HepG2 (cell line): ENCODE measurements around the gene ADCY9. TPM values are rescaled to one million over a fixed set of nuclear protein-coding genes. Genes with fewer than 3 reads are reported as not detected.

Experiments
- ATAC-seq: fragments of 200-7000 bp; cut with Tn5 transposase; 3 replicates; pipeline ENCODE4 v1.9.1; 2020; ENCODE audit warnings: mild to moderate bottlenecking, moderate library complexity
- BruUV-seq: library from RNA; stranded (reverse); fragments of 400-500 nt; replicated peaks from 2 replicates; lab custom pipeline; 2021; lab: Mats Ljungman, UMichigan
- CTCF ChIA-PET: fragments of 300-600 bp; formaldehyde crosslinking; extraction: SDS; loops from one replicate; lab custom pipeline; 2021; ENCODE audit warnings: low total read pairs, inconsistent platforms, low intra/inter-chr PET ratio; lab: Yijun Ruan, JAX
- POLR2A ChIA-PET: fragments of 350-600 bp; sonication (Branson Sonifier 250); formaldehyde crosslinking; loops from one replicate; lab custom pipeline; 2020; ENCODE audit warnings: antibody characterized with exemption, inconsistent platforms; lab: Yijun Ruan, JAX
- DNase-seq: peaks from one replicate; pipeline ENCODE4 v3.0.0-alpha.2; 2015; ENCODE audit warnings: low spot score
- FAIRE-seq: peaks from 3 replicates; lab custom pipeline; 2011; peaks lifted over from hg19 to GRCh38; lab: Jason Lieb, UNC
- H2AFZ ChIP-seq: one replicate; pipeline ENCODE4 v1.6.1; 2011; ENCODE audit warnings: low read length, inconsistent platforms
- H3K27ac ChIP-seq: fragments of 300-600 bp; 3 replicates; pipeline ENCODE4 v1.8.0; 2011; ENCODE audit warnings: mixed run types, mild to moderate bottlenecking, mixed read lengths, low read length, inconsistent platforms; ENCODE audit not compliant: insufficient read depth; ENCODE audit errors: extremely low read length
- H3K27me3 ChIP-seq, 2 experiments: fragments of 200-600 bp in 1 of 2; 2 replicates in 1 of 2; 3 replicates in 1 of 2; pipeline versions ENCODE4 v1.6.0 to v1.8.0; 2011; ENCODE audit warnings: low read length in 2 of 2, mild to moderate bottlenecking in 2 of 2, moderate library complexity in 2 of 2, inconsistent platforms in 1 of 2; ENCODE audit not compliant: insufficient read depth in 2 of 2, control insufficient read depth in 1 of 2
- H3K36me3 ChIP-seq, 2 experiments: fragments of 200-600 bp in 1 of 2; replicated peaks in 1 of 2; 2 replicates in 1 of 2; 3 replicates in 1 of 2; pipeline versions ENCODE4 v1.5.1 to v1.8.0; 2011; ENCODE audit warnings: low read length in 2 of 2, inconsistent platforms in 1 of 2; ENCODE audit not compliant: insufficient read depth in 2 of 2, control insufficient read depth in 1 of 2
- H3K4me1 ChIP-seq: 2 replicates; pipeline ENCODE4 v1.5.1; 2012; ENCODE audit warnings: low read length, inconsistent platforms; ENCODE audit not compliant: insufficient read depth
- H3K4me2 ChIP-seq: 2 replicates; pipeline ENCODE4 v1.6.0; 2011; ENCODE audit warnings: low read depth, low read length, inconsistent platforms
- H3K4me3 ChIP-seq, 3 experiments: fragments of 200-600 bp in 1 of 3; sonication (generic), shearing (Covaris generic) in 1 of 3; replicated peaks in 1 of 3; 2 replicates each; pipeline ENCODE4 v1.5.1; 2011 to 2016; ENCODE audit warnings: low read length in 3 of 3, inconsistent platforms in 2 of 3, low read depth in 2 of 3, mild to moderate bottlenecking in 2 of 3, control low read depth in 1 of 3, mixed read lengths in 1 of 3; ENCODE audit not compliant: insufficient read depth in 1 of 3
- H3K79me2 ChIP-seq: one replicate; pipeline ENCODE4 v1.6.1; 2011; ENCODE audit warnings: low read length, inconsistent platforms; ENCODE audit not compliant: insufficient read depth
- H3K9ac ChIP-seq: 2 replicates; pipeline ENCODE4 v1.6.0; 2011; ENCODE audit warnings: mild to moderate bottlenecking, low read depth, low read length, inconsistent platforms; ENCODE audit not compliant: insufficient read depth
- H3K9me3 ChIP-seq: 2 replicates; pipeline ENCODE4 v1.5.1; 2012; ENCODE audit warnings: mild to moderate bottlenecking, low read length
- H4K20me1 ChIP-seq: 2 replicates; pipeline ENCODE4 v1.6.0; 2011; ENCODE audit warnings: inconsistent platforms, mild to moderate bottlenecking, low read length, moderate library complexity; ENCODE audit not compliant: insufficient read depth
- ARID2 ChIP-seq: sonication (generic); formaldehyde crosslinking; IDR thresholded peaks from 2 replicates; pipeline ENCODE4 v1.8.1; 2022; ENCODE audit warnings: mild to moderate bottlenecking, missing genetic modification reagents, borderline replicate concordance
- BRCA1 ChIP-seq: sonication (generic); formaldehyde crosslinking; IDR thresholded peaks from 2 replicates; pipeline ENCODE4 v1.4.0; 2020; ENCODE audit warnings: missing genetic modification reagents
- CEBPB ChIP-seq: IDR thresholded peaks from 2 replicates; pipeline ENCODE4 v1.6.1; 2011; ENCODE audit warnings: low read depth, low read length, improper control_type of control experiment, borderline replicate concordance
- GATA4 ChIP-seq: sonication (generic); IDR thresholded peaks from 2 replicates; pipeline ENCODE4 v1.6.1; 2016; ENCODE audit warnings: antibody characterized with exemption, low read depth, borderline replicate concordance
- HHEX ChIP-seq: IDR thresholded peaks from 2 replicates; pipeline ENCODE4 v1.6.1; 2016; ENCODE audit warnings: control low read depth
- NRL ChIP-seq: sonication (generic); formaldehyde crosslinking; IDR thresholded peaks from 2 replicates; pipeline ENCODE4 v1.5.0; 2020; ENCODE audit warnings: missing genetic modification reagents, mild to moderate bottlenecking, moderate library complexity, borderline replicate concordance
- RCOR2 ChIP-seq: IDR thresholded peaks from 2 replicates; pipeline ENCODE4 v1.6.1; 2016; ENCODE audit warnings: missing biosample characterization, missing genetic modification reagents
- SKI ChIP-seq: fragments of 450-650 bp; IDR thresholded peaks from one replicate; pipeline ENCODE4 v1.6.1; 2018; ENCODE audit warnings: mild to moderate bottlenecking; ENCODE audit not compliant: partially characterized antibody
- TCF7L2 ChIP-seq: IDR thresholded peaks from 2 replicates; pipeline ENCODE4 v1.6.1; 2011; ENCODE audit warnings: mild to moderate bottlenecking, low read depth, low read length, moderate library complexity
- TP53 ChIP-seq: sonication (generic); formaldehyde crosslinking; conservative IDR thresholded peaks from 2 replicates; pipeline ENCODE4 v1.4.0; 2020; ENCODE audit warnings: missing genetic modification reagents
- ZBTB7B ChIP-seq: sonication (generic); formaldehyde crosslinking; IDR thresholded peaks from 2 replicates; pipeline ENCODE4 v1.4.0; 2020; ENCODE audit warnings: missing genetic modification reagents
- ZC3H4 ChIP-seq: sonication (generic); formaldehyde crosslinking; IDR thresholded peaks from 2 replicates; pipeline ENCODE4 v1.4.0; 2020; ENCODE audit warnings: missing genetic modification reagents, borderline replicate concordance
- ZFP1 ChIP-seq: IDR thresholded peaks from 2 replicates; pipeline ENCODE4 v1.6.1; 2016
- ZNF234 ChIP-seq: sonication (generic); formaldehyde crosslinking; conservative IDR thresholded peaks from 2 replicates; pipeline ENCODE4 v1.5.1; 2020; ENCODE audit warnings: mild to moderate bottlenecking, missing genetic modification reagents
- ZNF30 ChIP-seq: sonication (generic); formaldehyde crosslinking; IDR thresholded peaks from 2 replicates; pipeline ENCODE4 v1.5.0; 2020; ENCODE audit warnings: mild to moderate bottlenecking, missing genetic modification reagents
- ZNF343 ChIP-seq: sonication (generic); formaldehyde crosslinking; IDR thresholded peaks from 2 replicates; pipeline ENCODE4 v1.4.0; 2020; ENCODE audit warnings: mild to moderate bottlenecking, missing genetic modification reagents
- ZNF549 ChIP-seq: sonication (generic); formaldehyde crosslinking; IDR thresholded peaks from 2 replicates; pipeline ENCODE4 v1.5.0; 2020; ENCODE audit warnings: missing genetic modification reagents
- ZNF605 ChIP-seq: sonication (generic); formaldehyde crosslinking; IDR thresholded peaks from 2 replicates; pipeline ENCODE4 v1.8.0; 2022; ENCODE audit warnings: mild to moderate bottlenecking, missing genetic modification reagents
- WGBS: methylation state at CpG from one replicate; pipeline ENCODE4 v1.1.6; 2017; ENCODE audit warnings: low lambda C conversion rate; 5-methylcytosine and 5-hydroxymethylcytosine counted together
- in situ Hi-C: cut with HindIII; loops from 2 replicates; pipeline ENCODE4 v1.10.0; 2017; ENCODE audit warnings: low pct_unique_long_range_greater_than_20kb; ENCODE audit not compliant: extremely low pct_ligation_motif_present
- intact Hi-C: fragments of 100-400 bp; cut with micrococcal nuclease; formaldehyde crosslinking; loops from one replicate; pipeline ENCODE4 v1.10.0; 2022; ENCODE audit not compliant: unreplicated experiment
- polyA plus RNA-seq, 8 experiments: library from polyadenylated mRNA; depleted of rRNA in 3 of 8; stranded (reverse) in 7 of 8; unstranded in 1 of 8; fragments of >200 nt; fragmentation: Illumina TruSeq in 4 of 8; extraction: Trizol in 4 of 8; gene quantifications; 2 replicates each; pipeline versions ENCODE4 v1.2.1 to v1.2.3, GENCODE V29; 2011 to 2016; ENCODE audit warnings: low read depth in 4 of 8, missing spikeins in 1 of 8, mixed read lengths in 1 of 8; ENCODE audit not compliant: insufficient read depth in 1 of 8
- total RNA-seq, 5 experiments: library from RNA; depleted of rRNA; stranded (reverse); fragments of >200 nt; fragmentation: Illumina TruSeq; extraction: Trizol; gene quantifications; 2 replicates each; pipeline ENCODE4 v1.2.3, GENCODE V29; 2016; ENCODE audit warnings: low read depth in 1 of 5
- TF ChIP-seq, protein P1 (sequence below): sonication (generic); formaldehyde crosslinking; IDR thresholded peaks from 2 replicates; pipeline ENCODE4 v1.4.0; 2020; ENCODE audit warnings: missing genetic modification reagents
- TF ChIP-seq, protein P2 (sequence below): sonication (generic); formaldehyde crosslinking; IDR thresholded peaks from 2 replicates; pipeline ENCODE4 v1.5.0; 2020; ENCODE audit warnings: missing genetic modification reagents, mild to moderate bottlenecking, borderline replicate concordance

ADCY9 gene
- total and polyA plus RNA-seq, 2 of the 13 experiments (the other 11 are each of a cell fraction or from before 2014, with no cell fraction given): 11.2 to 13.9 TPM

DNA sequence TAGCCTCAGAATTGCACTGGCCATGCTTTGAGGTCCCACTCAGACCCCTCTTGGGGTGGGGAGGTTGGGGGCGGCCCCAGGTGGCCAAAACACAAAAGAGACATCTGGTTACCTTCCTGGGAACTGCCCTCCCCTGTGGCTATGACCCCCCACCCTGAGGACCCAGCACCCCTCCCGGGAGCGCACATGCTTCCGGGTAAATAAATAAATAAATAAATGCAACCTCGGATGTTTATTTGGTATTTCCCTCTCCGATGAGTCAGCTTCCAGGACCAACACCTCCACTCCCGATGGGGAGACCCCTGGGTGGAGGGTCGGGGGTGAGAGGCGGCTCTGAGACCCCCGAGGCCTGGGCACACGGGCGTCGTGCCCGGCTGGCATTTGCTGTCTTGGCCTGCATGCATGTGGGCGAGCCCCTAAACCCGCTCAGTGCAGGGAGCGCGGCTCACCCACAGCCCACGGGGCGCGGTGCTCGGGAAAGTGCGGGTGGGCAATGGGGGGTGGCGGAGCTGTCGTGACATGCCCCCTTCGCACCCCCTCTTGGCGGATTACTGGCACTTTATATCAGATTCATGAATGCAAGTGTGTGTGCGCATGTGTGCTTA lies 151.5 kb downstream of the ADCY9 start:
- 97% methylated on average over 20 of the region's 28 CpGs for WGBS
- ChIA-PET CTCF (no interaction called here), POLR2A (no interaction called here)
- no peak for TF ChIP-seq ZNF343
- TF ChIP-seq ZNF605 (CRISPR knock-in tag): no peak
- TF ChIP-seq RCOR2 (CRISPR knock-in tag): no peak
- no peak for TF ChIP-seq ZNF234 (CRISPR knock-in tag)
- no peak for TF ChIP-seq ZNF549 (CRISPR knock-in tag)
- TF ChIP-seq ZFP1 (CRISPR knock-in tag): no peak
- TF ChIP-seq ARID2: no peak
- no peak for TF ChIP-seq HHEX
- TF ChIP-seq ZBTB7B: no peak
- TF ChIP-seq GATA4: no peak
- TF ChIP-seq ZNF30 (CRISPR knock-in tag): no peak
- no peak for TF ChIP-seq SKI
- TF ChIP-seq CEBPB: no peak
- TF ChIP-seq TP53 (CRISPR knock-in tag): no peak
- no peak for TF ChIP-seq ZC3H4 (CRISPR knock-in tag)
- TF ChIP-seq, protein P1, sequence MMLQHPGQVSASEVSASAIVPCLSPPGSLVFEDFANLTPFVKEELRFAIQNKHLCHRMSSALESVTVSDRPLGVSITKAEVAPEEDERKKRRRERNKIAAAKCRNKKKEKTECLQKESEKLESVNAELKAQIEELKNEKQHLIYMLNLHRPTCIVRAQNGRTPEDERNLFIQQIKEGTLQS (CRISPR knock-in tag): no peak
- TF ChIP-seq NRL (CRISPR knock-in tag): no peak
- no peak for TF ChIP-seq BRCA1 (CRISPR knock-in tag)
- TF ChIP-seq, protein P2, sequence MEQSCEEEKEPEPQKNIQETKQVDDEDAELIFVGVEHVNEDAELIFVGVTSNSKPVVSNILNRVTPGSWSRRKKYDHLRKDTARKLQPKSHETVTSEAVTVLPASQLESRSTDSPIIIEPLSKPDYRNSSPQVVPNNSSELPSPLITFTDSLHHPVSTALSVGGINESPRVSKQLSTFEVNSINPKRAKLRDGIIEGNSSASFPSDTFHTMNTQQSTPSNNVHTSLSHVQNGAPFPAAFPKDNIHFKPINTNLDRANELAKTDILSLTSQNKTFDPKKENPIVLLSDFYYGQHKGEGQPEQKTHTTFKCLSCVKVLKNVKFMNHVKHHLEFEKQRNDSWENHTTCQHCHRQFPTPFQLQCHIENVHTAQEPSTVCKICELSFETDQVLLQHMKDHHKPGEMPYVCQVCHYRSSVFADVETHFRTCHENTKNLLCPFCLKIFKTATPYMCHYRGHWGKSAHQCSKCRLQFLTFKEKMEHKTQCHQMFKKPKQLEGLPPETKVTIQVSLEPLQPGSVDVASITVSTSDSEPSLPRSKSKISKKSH: no peak
- no peak for TF ChIP-seq TCF7L2
- no peaks in the 10 kb centered on the region; a peak in 2 of 5 replicates for H3K27me3 ChIP-seq
- H3K9ac ChIP-seq: no peak overlapping the region
- H3K36me3 ChIP-seq: peaks cover 8 to 12% of the 10 kb centered on the region in 2 experiments; a peak in 4 of 5 replicates
- FAIRE-seq (no peak), ATAC-seq (no peak), DNase-seq (no peak)
- no peaks in the 10 kb centered on the region for H3K4me1 ChIP-seq
- no TSS peak for BruUV-seq
- H3K4me2 ChIP-seq: no peak overlapping the region
- H3K4me3 ChIP-seq: no peak overlapping the region
- intact Hi-C loops (loop anchor here (10.0 kb wide), 1 partner anchor 150 kb away; the partner anchor contains the start of gene ADCY9), in situ Hi-C loops (no loop called here)
- no peaks in the 10 kb centered on the region for H4K20me1 ChIP-seq
- no peaks in the 10 kb centered on the region for H3K9me3 ChIP-seq
- no peaks in the 10 kb centered on the region for H3K79me2 ChIP-seq
- H3K27ac ChIP-seq: no peak overlapping the region
- H2AFZ ChIP-seq: no peak overlapping the region
